ENCODE results near the gene MED29. TPM values are rescaled to one million over a fixed set of nuclear protein-coding genes. Genes with fewer than 3 reads are reported as not detected.
A peak's percentile ranks its signal among the peaks of the same experiment; 100 is the strongest.

Gene MED29
- total and polyA plus RNA-seq, 2 of the 13 experiments (the other 11 are each of a cell fraction or from before 2014, with no cell fraction given): 14.0 to 19.7 TPM

DNA sequence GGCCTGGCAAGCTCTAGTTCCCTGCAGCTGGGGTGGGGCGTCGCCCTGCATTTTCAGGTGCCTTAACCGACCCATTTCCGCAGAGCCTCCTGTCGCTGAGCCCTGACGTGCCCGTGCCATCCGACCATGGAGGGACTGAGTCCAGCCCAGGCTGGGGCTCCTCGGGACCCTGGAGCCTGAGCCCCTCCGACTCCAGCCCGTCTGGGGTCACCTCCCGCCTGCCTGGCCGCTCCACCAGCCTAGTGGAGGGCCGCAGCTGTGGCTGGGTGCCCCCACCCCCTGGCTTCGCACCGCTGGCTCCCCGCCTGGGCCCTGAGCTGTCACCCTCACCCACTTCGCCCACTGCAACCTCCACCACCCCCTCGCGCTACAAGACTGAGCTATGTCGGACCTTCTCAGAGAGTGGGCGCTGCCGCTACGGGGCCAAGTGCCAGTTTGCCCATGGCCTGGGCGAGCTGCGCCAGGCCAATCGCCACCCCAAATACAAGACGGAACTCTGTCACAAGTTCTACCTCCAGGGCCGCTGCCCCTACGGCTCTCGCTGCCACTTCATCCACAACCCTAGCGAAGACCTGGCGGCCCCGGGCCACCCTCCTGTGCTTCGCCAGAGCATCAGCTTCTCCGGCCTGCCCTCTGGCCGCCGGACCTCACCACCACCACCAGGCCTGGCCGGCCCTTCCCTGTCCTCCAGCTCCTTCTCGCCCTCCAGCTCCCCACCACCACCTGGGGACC is 16.6 kb downstream of the MED29 start (continued):
- TF ChIP-seq, protein P1, sequence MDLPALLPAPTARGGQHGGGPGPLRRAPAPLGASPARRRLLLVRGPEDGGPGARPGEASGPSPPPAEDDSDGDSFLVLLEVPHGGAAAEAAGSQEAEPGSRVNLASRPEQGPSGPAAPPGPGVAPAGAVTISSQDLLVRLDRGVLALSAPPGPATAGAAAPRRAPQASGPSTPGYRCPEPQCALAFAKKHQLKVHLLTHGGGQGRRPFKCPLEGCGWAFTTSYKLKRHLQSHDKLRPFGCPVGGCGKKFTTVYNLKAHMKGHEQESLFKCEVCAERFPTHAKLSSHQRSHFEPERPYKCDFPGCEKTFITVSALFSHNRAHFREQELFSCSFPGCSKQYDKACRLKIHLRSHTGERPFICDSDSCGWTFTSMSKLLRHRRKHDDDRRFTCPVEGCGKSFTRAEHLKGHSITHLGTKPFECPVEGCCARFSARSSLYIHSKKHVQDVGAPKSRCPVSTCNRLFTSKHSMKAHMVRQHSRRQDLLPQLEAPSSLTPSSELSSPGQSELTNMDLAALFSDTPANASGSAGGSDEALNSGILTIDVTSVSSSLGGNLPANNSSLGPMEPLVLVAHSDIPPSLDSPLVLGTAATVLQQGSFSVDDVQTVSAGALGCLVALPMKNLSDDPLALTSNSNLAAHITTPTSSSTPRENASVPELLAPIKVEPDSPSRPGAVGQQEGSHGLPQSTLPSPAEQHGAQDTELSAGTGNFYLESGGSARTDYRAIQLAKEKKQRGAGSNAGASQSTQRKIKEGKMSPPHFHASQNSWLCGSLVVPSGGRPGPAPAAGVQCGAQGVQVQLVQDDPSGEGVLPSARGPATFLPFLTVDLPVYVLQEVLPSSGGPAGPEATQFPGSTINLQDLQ (CRISPR knock-in tag; IDR thresholded peaks at IDR 0.05): no peak
- TF ChIP-seq ESRRA (CRISPR knock-in tag; IDR thresholded peaks at IDR 0.05; ENCODE audit: low read depth): no peak
- no peak for TF ChIP-seq ZNF205 (CRISPR knock-in tag; IDR thresholded peaks at IDR 0.05)
- TF ChIP-seq RCOR2 (CRISPR knock-in tag; IDR thresholded peaks at IDR 0.05): no peak
- TF ChIP-seq RBFOX2 (IDR thresholded peaks at IDR 0.05; ENCODE audit: low read depth, low read length): peak; percentile 81
- no peak for TF ChIP-seq TBL1XR1 (IDR thresholded peaks at IDR 0.05; ENCODE audit: borderline replicate concordance, low read length, partially characterized antibody)
- TF ChIP-seq, protein P2, sequence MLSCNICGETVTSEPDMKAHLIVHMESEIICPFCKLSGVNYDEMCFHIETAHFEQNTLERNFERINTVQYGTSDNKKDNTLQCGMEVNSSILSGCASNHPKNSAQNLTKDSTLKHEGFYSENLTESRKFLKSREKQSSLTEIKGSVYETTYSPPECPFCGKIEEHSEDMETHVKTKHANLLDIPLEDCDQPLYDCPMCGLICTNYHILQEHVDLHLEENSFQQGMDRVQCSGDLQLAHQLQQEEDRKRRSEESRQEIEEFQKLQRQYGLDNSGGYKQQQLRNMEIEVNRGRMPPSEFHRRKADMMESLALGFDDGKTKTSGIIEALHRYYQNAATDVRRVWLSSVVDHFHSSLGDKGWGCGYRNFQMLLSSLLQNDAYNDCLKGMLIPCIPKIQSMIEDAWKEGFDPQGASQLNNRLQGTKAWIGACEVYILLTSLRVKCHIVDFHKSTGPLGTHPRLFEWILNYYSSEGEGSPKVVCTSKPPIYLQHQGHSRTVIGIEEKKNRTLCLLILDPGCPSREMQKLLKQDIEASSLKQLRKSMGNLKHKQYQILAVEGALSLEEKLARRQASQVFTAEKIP (CRISPR knock-in tag; IDR thresholded peaks at IDR 0.05; ENCODE audit: borderline replicate concordance): no peak
- TF ChIP-seq ZBTB3 (CRISPR knock-in tag; IDR thresholded peaks at IDR 0.05; ENCODE audit: borderline replicate concordance, low read depth): no peak
- TF ChIP-seq ZNF253 (CRISPR knock-in tag; IDR thresholded peaks at IDR 0.05; ENCODE audit: borderline replicate concordance): no peak
- TF ChIP-seq KLF12 (CRISPR knock-in tag; IDR thresholded peaks at IDR 0.05; ENCODE audit: borderline replicate concordance): no peak
- no peak for TF ChIP-seq SNAPC2 (CRISPR knock-in tag; IDR thresholded peaks at IDR 0.05)
- TF ChIP-seq, protein P3, sequence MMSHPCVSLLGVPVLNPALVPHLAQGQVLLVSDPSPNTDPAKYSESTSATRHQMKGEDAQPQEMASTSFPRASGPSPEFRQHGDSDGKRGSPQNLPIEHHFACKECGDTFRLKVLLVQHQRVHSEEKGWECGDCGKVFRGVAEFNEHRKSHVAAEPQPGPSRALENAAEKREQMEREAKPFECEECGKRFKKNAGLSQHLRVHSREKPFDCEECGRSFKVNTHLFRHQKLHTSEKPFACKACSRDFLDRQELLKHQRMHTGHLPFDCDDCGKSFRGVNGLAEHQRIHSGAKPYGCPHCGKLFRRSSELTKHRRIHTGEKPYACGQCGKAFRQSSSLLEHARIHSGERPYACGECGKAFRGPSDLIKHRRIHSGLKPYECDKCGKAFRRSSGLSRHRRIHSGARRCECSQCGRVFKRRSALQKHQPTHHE (CRISPR knock-in tag; IDR thresholded peaks at IDR 0.05; ENCODE audit: borderline replicate concordance): no peak
- no peak for TF ChIP-seq PHF8 (CRISPR knock-in tag; IDR thresholded peaks at IDR 0.05)
- TF ChIP-seq ZNF383 (CRISPR knock-in tag; IDR thresholded peaks at IDR 0.05; ENCODE audit: borderline replicate concordance): no peak
- TF ChIP-seq POLR2A (IDR thresholded peaks at IDR 0.05; ENCODE audit: insufficient read depth in 1 of 2, low read depth in 2 of 2, low read length in 2 of 2): no peak; a peak in 1 of 4 replicates
- TF ChIP-seq, protein P4, sequence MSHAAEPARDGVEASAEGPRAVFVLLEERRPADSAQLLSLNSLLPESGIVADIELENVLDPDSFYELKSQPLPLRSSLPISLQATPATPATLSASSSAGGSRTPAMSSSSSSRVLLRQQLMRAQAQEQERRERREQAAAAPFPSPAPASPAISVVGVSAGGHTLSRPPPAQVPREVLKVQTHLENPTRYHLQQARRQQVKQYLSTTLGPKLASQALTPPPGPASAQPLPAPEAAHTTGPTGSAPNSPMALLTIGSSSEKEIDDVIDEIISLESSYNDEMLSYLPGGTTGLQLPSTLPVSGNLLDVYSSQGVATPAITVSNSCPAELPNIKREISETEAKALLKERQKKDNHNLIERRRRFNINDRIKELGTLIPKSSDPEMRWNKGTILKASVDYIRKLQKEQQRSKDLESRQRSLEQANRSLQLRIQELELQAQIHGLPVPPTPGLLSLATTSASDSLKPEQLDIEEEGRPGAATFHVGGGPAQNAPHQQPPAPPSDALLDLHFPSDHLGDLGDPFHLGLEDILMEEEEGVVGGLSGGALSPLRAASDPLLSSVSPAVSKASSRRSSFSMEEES (CRISPR knock-in tag; IDR thresholded peaks at IDR 0.05): no peak
- no peak for TF ChIP-seq RORA (CRISPR knock-in tag; IDR thresholded peaks at IDR 0.05)
- TF ChIP-seq RFX5 (IDR thresholded peaks at IDR 0.05; ENCODE audit: low read depth, low read length): no peak
- TF ChIP-seq, protein P5, sequence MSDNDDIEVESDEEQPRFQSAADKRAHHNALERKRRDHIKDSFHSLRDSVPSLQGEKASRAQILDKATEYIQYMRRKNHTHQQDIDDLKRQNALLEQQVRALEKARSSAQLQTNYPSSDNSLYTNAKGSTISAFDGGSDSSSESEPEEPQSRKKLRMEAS (IDR thresholded peaks at IDR 0.05): no peak
- TF ChIP-seq SIN3A (IDR thresholded peaks at IDR 0.05; ENCODE audit: borderline replicate concordance, low read depth, low read length): no peak
- TF ChIP-seq ZNF230 (CRISPR knock-in tag; IDR thresholded peaks at IDR 0.05): no peak
- TF ChIP-seq HES4 (CRISPR knock-in tag; IDR thresholded peaks at IDR 0.05; ENCODE audit: borderline replicate concordance): no peak
- TF ChIP-seq HNF4G (IDR thresholded peaks at IDR 0.05; ENCODE audit: borderline replicate concordance, low read depth, low read length): no peak
- TF ChIP-seq HNF4G (CRISPR knock-in tag; IDR thresholded peaks at IDR 0.05; ENCODE audit: borderline replicate concordance, low read depth): no peak

All from HepG2 (cell line).